ENCODE measurements around the gene UBE4B.

GRCh38 chr1:10020086-10020485 is 12.7 kb upstream of the UBE4B start:
- no peak for TF ChIP-seq CTCF (IDR thresholded peaks at IDR 0.05)
- TF ChIP-seq POLR2A (IDR thresholded peaks at IDR 0.05), result no peak

Data from esophagus squamous epithelium (tissue), 4 donors.